ENCODE data around the gene BBC3. TPM values are rescaled to one million over a fixed set of nuclear protein-coding genes. Genes with fewer than 3 reads are reported as not detected.
"Not testable (repeated sequence)": the region's sequence is repeated elsewhere in the genome, so short reads cannot be mapped to it uniquely, and the experiment has no call there.

BBC3 gene
- total RNA-seq, 4 donors from 2014 or later = 4.1 to 10.0 (median 5.5) TPM

DNA sequence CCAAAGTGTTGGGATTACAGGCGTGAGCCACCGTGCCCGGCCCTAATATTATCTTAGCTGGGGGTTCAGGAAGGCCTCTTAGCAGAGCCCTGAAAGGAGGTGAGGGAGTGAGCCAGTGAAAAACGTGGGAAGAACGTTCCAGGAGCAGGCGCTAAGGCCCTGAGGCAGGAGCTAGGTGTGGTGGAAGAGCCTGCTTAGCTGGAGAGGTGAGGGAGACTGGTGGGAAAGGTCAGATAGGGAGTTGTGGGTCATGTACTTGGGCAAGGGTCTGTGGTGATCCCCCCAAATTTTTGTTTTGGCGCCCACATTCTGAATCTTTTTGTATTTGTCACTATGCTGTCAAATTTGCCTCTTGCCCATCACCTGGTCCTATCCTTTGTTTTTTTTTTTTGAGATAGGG lies 38.6 kb upstream of the BBC3 start:
- Histone ChIP-seq H3K36me3 (peaks cover 0 to 55% (median 0%) of the 10 kb centered on the region in 3 donors), H3K4me3 (no peak overlapping the region), H3K4me1 (peaks cover 0 to 7% (median 0%) of the 10 kb centered on the region in 4 donors), H3K9me3 (no peaks in the 10 kb centered on the region), H3K27me3 (no peaks in the 10 kb centered on the region), H3K27ac (no peak overlapping the region)
- no peak for DNase-seq
- TF ChIP-seq, protein P1, sequence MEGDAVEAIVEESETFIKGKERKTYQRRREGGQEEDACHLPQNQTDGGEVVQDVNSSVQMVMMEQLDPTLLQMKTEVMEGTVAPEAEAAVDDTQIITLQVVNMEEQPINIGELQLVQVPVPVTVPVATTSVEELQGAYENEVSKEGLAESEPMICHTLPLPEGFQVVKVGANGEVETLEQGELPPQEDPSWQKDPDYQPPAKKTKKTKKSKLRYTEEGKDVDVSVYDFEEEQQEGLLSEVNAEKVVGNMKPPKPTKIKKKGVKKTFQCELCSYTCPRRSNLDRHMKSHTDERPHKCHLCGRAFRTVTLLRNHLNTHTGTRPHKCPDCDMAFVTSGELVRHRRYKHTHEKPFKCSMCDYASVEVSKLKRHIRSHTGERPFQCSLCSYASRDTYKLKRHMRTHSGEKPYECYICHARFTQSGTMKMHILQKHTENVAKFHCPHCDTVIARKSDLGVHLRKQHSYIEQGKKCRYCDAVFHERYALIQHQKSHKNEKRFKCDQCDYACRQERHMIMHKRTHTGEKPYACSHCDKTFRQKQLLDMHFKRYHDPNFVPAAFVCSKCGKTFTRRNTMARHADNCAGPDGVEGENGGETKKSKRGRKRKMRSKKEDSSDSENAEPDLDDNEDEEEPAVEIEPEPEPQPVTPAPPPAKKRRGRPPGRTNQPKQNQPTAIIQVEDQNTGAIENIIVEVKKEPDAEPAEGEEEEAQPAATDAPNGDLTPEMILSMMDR (IDR thresholded peaks at IDR 0.05) = no peak
- TF ChIP-seq POLR2A (IDR thresholded peaks at IDR 0.05) = no peak

DNA sequence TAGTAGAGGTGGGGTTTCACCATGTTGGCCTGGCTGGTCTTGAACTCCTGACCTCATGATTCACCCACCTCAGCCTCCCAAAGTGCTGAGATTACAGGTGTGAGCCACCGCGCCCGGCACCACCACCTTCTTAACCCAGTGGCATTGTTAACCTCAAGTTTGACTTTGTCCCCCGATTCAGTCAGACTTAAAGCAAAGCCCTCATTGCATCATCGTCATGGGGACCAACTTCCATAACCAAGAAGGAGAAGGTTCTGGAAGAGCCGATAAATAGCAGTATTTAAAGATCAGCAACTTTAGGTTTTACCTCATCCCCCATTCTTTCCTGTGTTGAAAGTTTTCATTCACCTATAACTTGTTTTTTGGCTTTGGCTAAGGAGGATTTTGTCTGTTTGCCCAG lies 37.0 kb upstream of the BBC3 start:
- Histone ChIP-seq H3K27me3 (no peaks in the 10 kb centered on the region), H3K27ac (no peak overlapping the region), H3K4me3 (no peak overlapping the region), H3K36me3 (peaks cover 0 to 68% (median 0%) of the 10 kb centered on the region in 3 donors), H3K9me3 (no peaks in the 10 kb centered on the region), H3K4me1 (peaks cover 0 to 7% (median 0%) of the 10 kb centered on the region in 4 donors)
- no peak for DNase-seq
- TF ChIP-seq POLR2A (IDR thresholded peaks at IDR 0.05) = no peak
- TF ChIP-seq, protein P1 (IDR thresholded peaks at IDR 0.05) = no peak

DNA sequence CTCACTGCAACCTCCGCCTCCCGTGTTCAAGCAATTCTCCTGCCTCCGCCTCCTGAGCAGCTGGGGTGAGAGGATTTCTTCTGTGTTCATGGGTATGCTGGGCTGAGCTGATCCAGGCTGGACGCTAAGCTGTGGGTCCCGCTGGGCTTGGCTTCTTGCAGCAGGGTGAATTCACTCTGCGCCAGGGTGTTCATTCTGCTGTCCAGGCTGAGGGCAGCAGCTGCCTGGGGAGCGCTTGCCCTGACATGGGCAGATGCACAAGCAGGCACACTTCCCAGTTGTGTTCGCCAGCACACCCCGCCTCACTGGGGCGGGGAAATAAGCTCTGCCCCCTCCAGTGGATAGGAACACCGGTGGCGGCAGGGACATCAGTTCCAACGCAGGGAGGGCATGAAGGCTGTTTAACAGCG lies 36.4 kb upstream of the BBC3 start:
- H3K27me3 ChIP-seq = no peaks in the 10 kb centered on the region
- H3K27ac ChIP-seq = no peak overlapping the region
- no peak for DNase-seq
- H3K4me1 ChIP-seq = peaks cover 0 to under 1% (median 0%) of the 10 kb centered on the region in 4 donors
- H3K36me3 ChIP-seq = peaks cover 0 to 74% (median 0%) of the 10 kb centered on the region in 3 donors
- no peak overlapping the region for H3K4me3 ChIP-seq
- no peak for TF ChIP-seq POLR2A (IDR thresholded peaks at IDR 0.05)
- TF ChIP-seq, protein P1 (IDR thresholded peaks at IDR 0.05) = no peak
- no peaks in the 10 kb centered on the region for H3K9me3 ChIP-seq

DNA sequence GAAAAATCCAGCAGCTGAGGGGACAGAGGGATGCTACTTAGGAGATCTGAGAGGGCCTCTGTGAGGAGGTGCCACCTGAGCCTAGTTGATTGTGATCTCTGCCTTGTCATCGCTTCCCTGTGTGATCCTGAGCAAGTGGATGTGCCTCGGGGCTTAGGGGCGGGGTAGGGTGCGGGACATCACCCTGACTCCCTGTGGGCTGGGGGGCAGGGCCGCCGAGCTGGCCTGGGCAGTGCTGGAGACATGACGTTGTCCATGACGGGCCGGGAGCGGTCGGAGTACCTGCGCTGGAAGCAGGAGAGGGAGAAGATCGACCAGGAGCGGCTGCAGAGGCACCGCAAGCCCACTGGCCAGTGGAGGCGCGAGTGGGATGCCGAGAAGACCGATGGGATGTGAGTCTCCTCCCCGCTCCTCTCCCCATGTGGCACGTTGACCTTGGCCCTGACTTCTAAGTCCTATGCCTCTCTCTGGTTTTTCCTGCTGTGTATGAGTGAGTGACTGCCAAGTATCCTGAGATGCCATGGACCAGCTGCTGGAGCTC lies 35.5 kb upstream of the BBC3 start:
- Histone ChIP-seq H3K36me3 (peaks cover 0 to 80% (median 0%) of the 10 kb centered on the region in 3 donors), H3K4me1 (no peaks in the 10 kb centered on the region), H3K27me3 (no peaks in the 10 kb centered on the region), H3K9me3 (no peaks in the 10 kb centered on the region), H3K4me3 (no peak overlapping the region), H3K27ac (no peak overlapping the region)
- TF ChIP-seq, protein P1 (IDR thresholded peaks at IDR 0.05) = no peak
- no peak for TF ChIP-seq POLR2A (IDR thresholded peaks at IDR 0.05)
- DNase-seq = no peak

DNA sequence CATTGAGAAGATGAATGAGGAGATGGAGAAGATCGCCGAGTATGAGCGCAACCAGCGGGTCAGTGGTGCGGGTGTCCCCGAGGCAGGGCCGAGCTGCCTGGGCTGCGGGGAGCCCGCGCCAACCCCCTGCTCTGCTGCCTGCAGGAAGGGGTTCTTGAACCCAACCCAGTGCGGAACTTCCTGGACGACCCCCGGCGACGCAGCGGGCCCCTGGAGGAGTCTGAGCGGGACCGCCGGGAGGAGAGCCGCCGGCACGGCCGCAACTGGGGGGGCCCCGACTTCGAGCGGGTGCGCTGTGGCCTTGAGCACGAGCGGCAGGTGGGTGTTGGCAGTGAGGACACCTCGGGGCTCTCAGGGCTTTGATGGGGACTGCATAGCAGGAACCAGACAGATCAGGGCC lies 33.6 kb upstream of the BBC3 start:
- no peak overlapping the region for H3K27ac ChIP-seq
- no peak for DNase-seq
- TF ChIP-seq POLR2A (IDR thresholded peaks at IDR 0.05) = no peak
- TF ChIP-seq, protein P1 (IDR thresholded peaks at IDR 0.05) = no peak
- peaks cover 0 to 83% (median 0%) of the 10 kb centered on the region in 3 donors for H3K36me3 ChIP-seq
- no peaks in the 10 kb centered on the region for H3K4me1 ChIP-seq
- no peaks in the 10 kb centered on the region for H3K9me3 ChIP-seq
- H3K27me3 ChIP-seq = no peaks in the 10 kb centered on the region
- no peak overlapping the region for H3K4me3 ChIP-seq

DNA sequence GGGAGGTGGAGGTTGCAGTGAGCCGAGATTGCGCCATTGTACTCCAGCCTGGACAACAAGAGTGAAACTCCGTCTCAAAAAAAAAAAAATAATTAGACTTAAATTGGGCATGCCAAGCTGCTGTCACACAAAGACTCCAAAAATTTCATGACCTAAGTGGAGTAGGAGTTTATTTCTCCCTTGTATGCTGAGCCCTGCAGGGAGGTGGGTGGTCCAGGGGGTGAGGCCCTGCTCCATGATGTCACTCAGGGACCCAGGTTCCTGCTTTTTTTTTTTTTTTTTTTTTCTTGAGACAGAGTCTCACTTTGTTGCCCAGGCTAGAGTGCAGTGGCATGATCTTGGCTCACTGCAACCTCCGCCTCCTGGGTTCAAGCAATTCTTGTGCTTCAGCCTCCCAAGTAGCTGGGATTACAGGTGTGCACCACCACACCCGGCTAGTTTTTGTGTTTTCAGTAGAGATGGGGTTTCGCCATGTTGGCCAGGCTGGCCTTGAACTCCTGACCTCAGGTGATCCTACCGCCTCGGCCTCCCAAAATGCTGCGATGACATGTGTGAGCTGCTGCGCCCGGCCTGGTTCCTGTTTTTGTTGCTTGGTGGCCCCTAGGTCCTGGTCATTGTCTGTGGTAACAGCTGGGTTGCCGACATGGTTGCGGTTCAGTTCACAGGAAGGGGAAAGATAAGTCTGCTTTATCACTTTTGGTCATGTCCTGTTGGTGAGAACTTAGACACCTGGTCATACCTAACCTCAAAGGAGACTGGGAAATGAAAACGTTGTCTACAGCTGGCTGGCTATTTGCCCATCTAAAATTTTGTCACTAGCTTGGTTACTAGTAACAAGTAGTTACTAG lies 31.2 kb upstream of the BBC3 start:
- H3K27me3 ChIP-seq, H3K4me3 ChIP-seq, H3K9me3 ChIP-seq: not testable (repeated sequence)
- peak overlapping the region in 2 of 4 donors; percentile 59 to 65 for H3K27ac ChIP-seq
- peaks cover 0 to 19% (median 6%) of the 10 kb centered on the region in 4 donors for H3K4me1 ChIP-seq
- H3K36me3 ChIP-seq = peaks cover 0 to 83% (median 0%) of the 10 kb centered on the region in 3 donors
- DNase-seq = peak in 2 of 3 donors; percentile 82 to 87

Measured in Peyer's patch (tissue), 4 donors.